Stimulated activated naive B cell treated with anti-CD40 and anti-IgM and Interleukin-4, amounts not matched to agents 10 μg/mL and 1 μg/mL and 100 μg/mL, for 72 hours (primary cell): ENCODE data around the gene ZFAND6.

Experiments used
- ATAC-seq, 2 donors: fragments of 150-1000 bp; cut with Tn5 transposase; replicated peaks; 2 replicates each; pipeline ENCODE4 v1.10.0; 2021; ENCODE audit warnings: moderate library complexity in 1 of 2
- DNase-seq: peaks from one replicate; pipeline ENCODE4 v3.0.0; 2021
- H3K27ac Mint-ChIP-seq: one replicate; pipeline ENCODE4 v1.8.0; 2022; ENCODE audit warnings: mild to moderate bottlenecking, mixed read lengths
- H3K27me3 Mint-ChIP-seq, 2 donors: one replicate each; pipeline ENCODE4 v1.8.0; 2022; ENCODE audit warnings: mixed read lengths in 2 of 2
- H3K36me3 Mint-ChIP-seq, 2 donors: one replicate each; pipeline ENCODE4 v1.8.0; 2022; ENCODE audit warnings: mixed read lengths in 2 of 2, mild to moderate bottlenecking in 1 of 2
- H3K4me1 Mint-ChIP-seq, 2 donors: one replicate each; pipeline ENCODE4 v1.8.0; 2022; ENCODE audit warnings: mixed read lengths in 2 of 2, mild to moderate bottlenecking in 1 of 2
- H3K4me3 Mint-ChIP-seq, 2 donors: one replicate each; pipeline ENCODE4 v1.8.0; 2022; ENCODE audit warnings: mild to moderate bottlenecking in 2 of 2, mixed read lengths in 2 of 2, moderate library complexity in 1 of 2
- H3K9me3 Mint-ChIP-seq, 2 donors: one replicate each; pipeline ENCODE4 v1.8.0; 2022; ENCODE audit warnings: mixed read lengths in 2 of 2, mild to moderate bottlenecking in 1 of 2

The ZFAND6 gene

GRCh38 chr15:80168421-80168820 lies 108.9 kb downstream of the ZFAND6 start:
- Mint-ChIP-seq H3K4me3 (no peak overlapping the region), H3K4me1 (peaks cover 2 to 5% of the 10 kb centered on the region in 2 donors), H3K36me3 (peaks cover 13 to 27% of the 10 kb centered on the region in 2 donors), H3K27me3 (no peaks in the 10 kb centered on the region), H3K9me3 (no peaks in the 10 kb centered on the region), H3K27ac (no peak overlapping the region)
- ATAC-seq (no peak), DNase-seq (no peak)

- Mint-ChIP-seq H3K27ac (no peak overlapping the region), H3K27me3 (no peaks in the 10 kb centered on the region), H3K4me1 (peaks cover 2 to 5% of the 10 kb centered on the region in 2 donors), H3K4me3 (no peak overlapping the region), H3K9me3 (no peaks in the 10 kb centered on the region), H3K36me3 (peaks cover 12 to 22% of the 10 kb centered on the region in 2 donors)
- DNase-seq (no peak), ATAC-seq (no peak)
Measured at GRCh38 chr15:80169768-80170357, 110.4 kb downstream of the ZFAND6 start.

- Mint-ChIP-seq H3K27ac (no peak overlapping the region), H3K4me1 (peaks cover 2 to 5% of the 10 kb centered on the region in 2 donors), H3K27me3 (no peaks in the 10 kb centered on the region), H3K4me3 (no peak overlapping the region), H3K36me3 (peaks cover 12 to 24% of the 10 kb centered on the region in 2 donors), H3K9me3 (no peaks in the 10 kb centered on the region)
- no peak for ATAC-seq
- DNase-seq = no peak
Measured at GRCh38 chr15:80170596-80170995, 111.1 kb downstream of the ZFAND6 start.

GRCh38 chr15:80171787-80172186 lies 112.3 kb downstream of the ZFAND6 start:
- H3K27ac Mint-ChIP-seq = no peak overlapping the region
- H3K36me3 Mint-ChIP-seq = peaks cover 14 to 32% of the 10 kb centered on the region in 2 donors
- ATAC-seq = no peak
- DNase-seq = no peak
- no peak overlapping the region for H3K4me3 Mint-ChIP-seq
- no peaks in the 10 kb centered on the region for H3K9me3 Mint-ChIP-seq
- H3K27me3 Mint-ChIP-seq = no peaks in the 10 kb centered on the region
- peaks cover 2 to 5% of the 10 kb centered on the region in 2 donors for H3K4me1 Mint-ChIP-seq

- no peak for ATAC-seq
- Mint-ChIP-seq H3K4me3 (no peak overlapping the region), H3K27ac (no peak overlapping the region), H3K36me3 (peaks cover 14 to 38% of the 10 kb centered on the region in 2 donors), H3K9me3 (no peaks in the 10 kb centered on the region), H3K4me1 (peaks cover 2 to 5% of the 10 kb centered on the region in 2 donors), H3K27me3 (no peaks in the 10 kb centered on the region)
- DNase-seq = no peak
Measured at GRCh38 chr15:80172401-80172800, 112.9 kb downstream of the ZFAND6 start.

GRCh38 chr15:80173022-80173759 lies 113.7 kb downstream of the ZFAND6 start:
- Mint-ChIP-seq H3K27me3 (no peaks in the 10 kb centered on the region), H3K27ac (no peak overlapping the region), H3K4me1 (peaks cover 2 to 5% of the 10 kb centered on the region in 2 donors), H3K9me3 (no peaks in the 10 kb centered on the region), H3K36me3 (peaks cover 14 to 34% of the 10 kb centered on the region in 2 donors), H3K4me3 (no peak overlapping the region)
- DNase-seq (peak; percentile 64), ATAC-seq (peak; percentile 90 to 98)

GRCh38 chr15:80174017-80174746 lies 114.7 kb downstream of the ZFAND6 start:
- no peak for DNase-seq
- Mint-ChIP-seq H3K4me3 (no peak overlapping the region), H3K27ac (no peak overlapping the region)

GRCh38 chr15:80175436-80175835 lies 116.0 kb downstream of the ZFAND6 start:
- no peaks in the 10 kb centered on the region for H3K27me3 Mint-ChIP-seq
- ATAC-seq (no peak), DNase-seq (no peak)
- H3K36me3 Mint-ChIP-seq = peaks cover 20 to 45% of the 10 kb centered on the region in 2 donors
- H3K4me3 Mint-ChIP-seq = no peak overlapping the region
- H3K27ac Mint-ChIP-seq = no peak overlapping the region
- peaks cover 5% of the 10 kb centered on the region in 2 donors for H3K4me1 Mint-ChIP-seq
- no peaks in the 10 kb centered on the region for H3K9me3 Mint-ChIP-seq

More at GRCh38 chr15:80174017-80174746, 114.7 kb downstream of the ZFAND6 start:
- Mint-ChIP-seq H3K27me3 (no peaks in the 10 kb centered on the region), H3K4me1 (peaks cover 5% of the 10 kb centered on the region in 2 donors), H3K36me3 (peaks cover 18 to 36% of the 10 kb centered on the region in 2 donors), H3K9me3 (no peaks in the 10 kb centered on the region)
- ATAC-seq = no peak

GRCh38 chr15:80176443-80176842 lies 117.0 kb downstream of the ZFAND6 start:
- ATAC-seq (no peak), DNase-seq (no peak)
- Mint-ChIP-seq H3K9me3 (no peaks in the 10 kb centered on the region), H3K4me3 (no peak overlapping the region), H3K27ac (no peak overlapping the region), H3K27me3 (no peaks in the 10 kb centered on the region), H3K36me3 (peaks cover 15 to 46% of the 10 kb centered on the region in 2 donors), H3K4me1 (peaks cover 5% of the 10 kb centered on the region in 2 donors)

GRCh38 chr15:80177156-80177555 lies 117.7 kb downstream of the ZFAND6 start:
- Mint-ChIP-seq H3K27ac (no peak overlapping the region), H3K4me1 (peaks cover 5% of the 10 kb centered on the region in 2 donors), H3K36me3 (peaks cover 12 to 47% of the 10 kb centered on the region in 2 donors), H3K4me3 (no peak overlapping the region), H3K27me3 (no peaks in the 10 kb centered on the region), H3K9me3 (no peaks in the 10 kb centered on the region)
- DNase-seq (no peak), ATAC-seq (no peak)

- DNase-seq = no peak
- Mint-ChIP-seq H3K27ac (no peak overlapping the region), H3K4me1 (peaks cover 0 to 3% of the 10 kb centered on the region in 2 donors)
Measured at GRCh38 chr15:80179025-80179759, 119.7 kb downstream of the ZFAND6 start.

GRCh38 chr15:80179935-80180334 lies 120.5 kb downstream of the ZFAND6 start:
- no peak for ATAC-seq
- peaks cover 0 to 3% of the 10 kb centered on the region in 2 donors for H3K4me1 Mint-ChIP-seq
- no peaks in the 10 kb centered on the region for H3K9me3 Mint-ChIP-seq

More at GRCh38 chr15:80179025-80179759, 119.7 kb downstream of the ZFAND6 start:
- peak; percentile 56 to 65 for ATAC-seq
- Mint-ChIP-seq H3K9me3 (no peaks in the 10 kb centered on the region), H3K27me3 (no peaks in the 10 kb centered on the region), H3K36me3 (peaks cover 17 to 59% of the 10 kb centered on the region in 2 donors), H3K4me3 (no peak overlapping the region)

GRCh38 chr15:80180468-80180867 lies 121.0 kb downstream of the ZFAND6 start:
- DNase-seq (no peak), ATAC-seq (no peak)
- H3K36me3 Mint-ChIP-seq = peaks cover 26 to 68% of the 10 kb centered on the region in 2 donors
- peaks cover 0 to 3% of the 10 kb centered on the region in 2 donors for H3K4me1 Mint-ChIP-seq
- no peaks in the 10 kb centered on the region for H3K27me3 Mint-ChIP-seq
- H3K4me3 Mint-ChIP-seq = no peak overlapping the region
- H3K9me3 Mint-ChIP-seq = peaks cover 0 to 3% of the 10 kb centered on the region in 2 donors
- no peak overlapping the region for H3K27ac Mint-ChIP-seq

More at GRCh38 chr15:80179935-80180334, 120.5 kb downstream of the ZFAND6 start:
- Mint-ChIP-seq H3K36me3 (peaks cover 21 to 64% of the 10 kb centered on the region in 2 donors), H3K4me3 (no peak overlapping the region), H3K27ac (no peak overlapping the region), H3K27me3 (no peaks in the 10 kb centered on the region)
- DNase-seq = no peak

- DNase-seq = no peak
- H3K27ac Mint-ChIP-seq = peak overlapping the region; percentile 68
- H3K36me3 Mint-ChIP-seq = peaks cover 31 to 68% of the 10 kb centered on the region in 2 donors
- no peak for ATAC-seq
- H3K4me3 Mint-ChIP-seq = no peak overlapping the region
- peaks cover 0 to 3% of the 10 kb centered on the region in 2 donors for H3K9me3 Mint-ChIP-seq
- H3K4me1 Mint-ChIP-seq = peaks cover 0 to 3% of the 10 kb centered on the region in 2 donors
- no peaks in the 10 kb centered on the region for H3K27me3 Mint-ChIP-seq
Measured at GRCh38 chr15:80180986-80181385, 121.5 kb downstream of the ZFAND6 start.
